Heart left ventricle (tissue), 16 donors: ENCODE data around the gene GATAD2B. TPM values are rescaled to one million over a fixed set of nuclear protein-coding genes. Genes with fewer than 3 reads are reported as not detected.
A peak's percentile ranks its signal among the peaks of the same experiment; 100 is the strongest.

Experiments used
- ATAC-seq, 4 donors: fragments of 200-7000 bp; cut with Tn5 transposase; one replicate each; pipeline ENCODE4 v1.9.1; 2020 to 2022; ENCODE audit warnings: moderate library complexity in 4 of 4, mild to moderate bottlenecking in 3 of 4, moderate number of reproducible peaks in 1 of 4
- DNase-seq, 5 donors: peaks; one replicate each; pipeline ENCODE4 v3.0.0-alpha.2; 2020
- H3K27ac ChIP-seq, 12 donors: fragments of 200-600 bp; sonication (generic) in 4 of 12; one replicate each; pipeline versions ENCODE4 v1.5.0 to v1.8.0; 2016 to 2022; ENCODE audit warnings: mild to moderate bottlenecking in 2 of 12
- H3K27me3 ChIP-seq, 9 donors: fragments of 200-600 bp; sonication (generic) in 2 of 9; one replicate each; pipeline versions ENCODE4 v1.5.1 to v1.8.0; 2016 to 2022; ENCODE audit warnings: mild to moderate bottlenecking in 3 of 9
- H3K36me3 ChIP-seq, 9 donors: fragments of 200-600 bp; sonication (generic) in 2 of 9; one replicate each; pipeline versions ENCODE4 v1.5.0 to v1.8.0; 2018 to 2022; ENCODE audit warnings: mild to moderate bottlenecking in 2 of 9
- H3K4me1 ChIP-seq, 12 donors: fragments of 200-600 bp; sonication (generic) in 4 of 12; one replicate each; pipeline versions ENCODE4 v1.5.0 to v1.8.0; 2016 to 2022; ENCODE audit warnings: mild to moderate bottlenecking in 3 of 12
- H3K4me3 ChIP-seq, 12 donors: fragments of 200-600 bp; sonication (generic) in 4 of 12; one replicate each; pipeline versions ENCODE4 v1.5.0 to v1.8.0; 2017 to 2022; ENCODE audit warnings: mild to moderate bottlenecking in 9 of 12, moderate library complexity in 4 of 12
- H3K9me3 ChIP-seq, 12 donors: fragments of 200-600 bp; sonication (generic) in 4 of 12; one replicate each; pipeline versions ENCODE4 v1.5.0 to v1.8.0; 2016 to 2022; ENCODE audit warnings: mild to moderate bottlenecking in 1 of 12
- POLR2A ChIP-seq, 2 donors: fragments of 450-650 bp; IDR thresholded peaks; one replicate each; pipeline ENCODE4 v1.6.1; 2017; ENCODE audit warnings: antibody characterized with exemption in 2 of 2, mild to moderate bottlenecking in 2 of 2, moderate library complexity in 2 of 2
- WGBS, 4 donors: extraction: QIAGEN DNeasy Blood & Tissue Kit in 2 of 4; methylation state at CpG; one replicate each; pipeline versions ENCODE4 v1.1.5 to v1.1.7; 2013 to 2018; 5-methylcytosine and 5-hydroxymethylcytosine counted together
- intact Hi-C, 10 donors: fragments of 100-400 bp; cut with DNase I; formaldehyde crosslinking; loops; one replicate each; pipeline versions ENCODE4 v1.11.1 to v1.14.2; 2022
- polyA plus RNA-seq, 2 donors: library from polyadenylated mRNA; stranded (reverse); fragments of 200-250 nt; gene quantifications; one replicate each; pipeline ENCODE4 v1.2.3, GENCODE V29; 2013
- total RNA-seq, 9 donors: library from RNA; depleted of rRNA in 2 of 9; stranded (reverse); fragments of >200 nt in 2 of 9; fragmentation: NEBNext Ultra II Directional in 3 of 9; extraction: Animal tissue kit (Norgen Biotek cat#: 25700) in 3 of 9; gene quantifications; one replicate each; pipeline versions ENCODE4 v1.1.0 to v1.2.4, GENCODE V29; 2016 to 2023
- TF ChIP-seq, protein P1 (sequence below), 12 donors: fragments of 200-600 bp; sonication (generic) in 4 of 12; IDR thresholded peaks; one replicate each; pipeline versions ENCODE4 v1.5.0 to v1.8.0; 2018 to 2022; ENCODE audit warnings: antibody characterized with exemption in 12 of 12, mild to moderate bottlenecking in 5 of 12
- donor health status: ischemic (EF 13 %, LVEDD 7.1; RV severe dilation, severe dysfunction).
- donor health status: healthy with polysubstance abuse.
- donor health status: DM: no; HTN: yes; CAD: no.
- donor health status: DM: no; HTN: no; CAD: no.
- donor health status: ischemic (EF 25% LVEDD 6.9; RV normal size, moderate dysfunction).
- donor health status: ischemic (EF 25% LVEDD 5.7; RV mildly dilated, moderate dysfunction).
- donor health status: healthy.
- donor health status: DM: yes; HTN: yes; CAD: no.
- donor health status: ischemic (EF 35%, LVEDD 5.7; RV mildly dilated, moderate dysfunction).
- donor health status: nonischemic (EF 11% LVEDD 7.7; RV severe dilation, severe dysfunction).
- donor health status: DM: yes; HTN: yes; CAD: no.
- donor health status: PGD.
- donor health status: ischemic (EF 29% LVEDD 5.4; RV normal size, mild dysfunction).
- donor health status: nonischemic (EF 23%, LVEDD 6.1; RV moderate dilation, normal function).

GATAD2B gene
- total and polyA plus RNA-seq, 11 donors: 5.6 to 53.9 (median 34.5) TPM

DNA sequence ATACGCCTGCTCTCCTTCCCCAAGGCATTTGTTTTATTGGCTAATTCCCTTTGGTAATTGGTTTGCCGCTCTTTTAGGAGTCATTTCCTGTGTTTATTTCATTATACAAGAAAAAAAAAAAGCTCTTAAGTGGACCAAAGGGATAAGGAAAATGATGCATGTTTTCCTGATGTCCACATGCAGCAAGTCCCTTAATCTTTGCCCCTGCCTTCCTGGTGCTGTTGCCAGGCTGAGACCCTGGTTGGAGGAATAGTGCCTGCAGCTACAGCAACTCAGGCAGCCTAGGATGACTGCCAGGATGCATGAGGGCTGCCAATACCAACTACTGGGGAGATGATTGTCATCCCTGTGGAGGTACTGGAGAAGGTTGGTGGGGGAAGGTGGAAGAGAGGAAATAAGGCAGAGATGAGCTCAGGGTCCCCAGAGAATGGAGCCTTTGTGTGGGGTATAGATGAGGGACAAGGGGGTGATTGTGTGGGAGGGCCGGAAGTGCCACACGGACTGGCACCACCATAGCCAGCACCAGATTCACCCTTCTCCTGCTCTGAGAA lies 6.1 kb upstream of the GATAD2B start:
- DNase-seq: no peak
- intact Hi-C loops: loop anchor here in 2 of 10 donors (10.0 kb wide), 2 partner anchors 104 to 254 kb away; partner anchors contain the start of genes ILF2 (in 1 of the 2) and NPR1 (in 1 of the 2)
- Histone ChIP-seq H3K4me1 (peaks cover 0 to 14% (median 4%) of the 10 kb centered on the region in 12 donors), H3K27ac (peak overlapping the region in 4 of 12 donors; percentile 21 to 42 (median 34)), H3K36me3 (peaks cover 0 to 48% (median 42%) of the 10 kb centered on the region in 9 donors), H3K9me3 (no peaks in the 10 kb centered on the region), H3K4me3 (no peak overlapping the region), H3K27me3 (no peaks in the 10 kb centered on the region)
- 50 to 69% (median 59%) methylated on average over 4 of the region's 4 CpGs for WGBS, 4 donors
- TF ChIP-seq, protein P1, sequence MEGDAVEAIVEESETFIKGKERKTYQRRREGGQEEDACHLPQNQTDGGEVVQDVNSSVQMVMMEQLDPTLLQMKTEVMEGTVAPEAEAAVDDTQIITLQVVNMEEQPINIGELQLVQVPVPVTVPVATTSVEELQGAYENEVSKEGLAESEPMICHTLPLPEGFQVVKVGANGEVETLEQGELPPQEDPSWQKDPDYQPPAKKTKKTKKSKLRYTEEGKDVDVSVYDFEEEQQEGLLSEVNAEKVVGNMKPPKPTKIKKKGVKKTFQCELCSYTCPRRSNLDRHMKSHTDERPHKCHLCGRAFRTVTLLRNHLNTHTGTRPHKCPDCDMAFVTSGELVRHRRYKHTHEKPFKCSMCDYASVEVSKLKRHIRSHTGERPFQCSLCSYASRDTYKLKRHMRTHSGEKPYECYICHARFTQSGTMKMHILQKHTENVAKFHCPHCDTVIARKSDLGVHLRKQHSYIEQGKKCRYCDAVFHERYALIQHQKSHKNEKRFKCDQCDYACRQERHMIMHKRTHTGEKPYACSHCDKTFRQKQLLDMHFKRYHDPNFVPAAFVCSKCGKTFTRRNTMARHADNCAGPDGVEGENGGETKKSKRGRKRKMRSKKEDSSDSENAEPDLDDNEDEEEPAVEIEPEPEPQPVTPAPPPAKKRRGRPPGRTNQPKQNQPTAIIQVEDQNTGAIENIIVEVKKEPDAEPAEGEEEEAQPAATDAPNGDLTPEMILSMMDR (IDR thresholded peaks at IDR 0.05): no peak
- peak in 2 of 4 donors; percentile 7 to 10 for ATAC-seq

DNA sequence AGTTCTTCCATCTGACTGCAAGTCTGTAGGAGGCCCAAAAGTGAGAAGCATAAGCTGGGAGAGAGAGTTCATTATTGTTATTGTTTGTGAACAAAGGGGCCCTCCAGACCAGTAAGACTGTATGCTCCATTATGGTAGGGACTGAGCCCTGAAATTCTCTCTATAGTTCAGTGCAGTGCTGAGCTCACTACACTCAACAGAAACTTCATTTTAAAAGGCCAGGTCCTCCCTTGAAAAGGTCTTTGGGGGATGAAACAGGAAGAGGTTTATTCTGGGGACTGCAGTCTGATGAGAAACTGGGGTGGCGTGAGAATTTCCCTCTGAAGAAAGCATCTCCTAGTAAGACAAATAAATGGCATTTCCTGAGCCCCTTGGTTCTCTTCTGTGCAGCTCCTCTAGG lies 5.5 kb upstream of the GATAD2B start:
- H3K4me1 ChIP-seq: peaks cover 0 to 19% (median 7%) of the 10 kb centered on the region in 12 donors
- H3K27ac ChIP-seq: peak overlapping the region in 4 of 12 donors; percentile 21 to 42 (median 34)
- WGBS, 4 donors: 56 to 83% (median 65%) methylated on average over 1 of the region's 1 CpG
- H3K9me3 ChIP-seq: no peaks in the 10 kb centered on the region
- H3K4me3 ChIP-seq: no peak overlapping the region
- DNase-seq (no peak), ATAC-seq (no peak)
- no peaks in the 10 kb centered on the region for H3K27me3 ChIP-seq
- intact Hi-C loops: loop anchor here in 2 of 10 donors (10.0 kb wide), 2 partner anchors 103 to 253 kb away; partner anchors contain the start of genes ILF2 (in 1 of the 2) and NPR1 (in 1 of the 2)
- no peak for TF ChIP-seq POLR2A (IDR thresholded peaks at IDR 0.05)
- TF ChIP-seq, protein P1 (IDR thresholded peaks at IDR 0.05): no peak
- peaks cover 0 to 41% (median 36%) of the 10 kb centered on the region in 9 donors for H3K36me3 ChIP-seq

GRCh38 chr1:153926405-153926804 lies 3.6 kb upstream of the GATAD2B start:
- ATAC-seq (no peak), DNase-seq (no peak)
- TF ChIP-seq, protein P1 (IDR thresholded peaks at IDR 0.05): no peak
- TF ChIP-seq POLR2A (IDR thresholded peaks at IDR 0.05): no peak
- Histone ChIP-seq H3K9me3 (no peaks in the 10 kb centered on the region), H3K27me3 (no peaks in the 10 kb centered on the region), H3K36me3 (peaks cover 0 to 23% (median 18%) of the 10 kb centered on the region in 9 donors), H3K4me3 (no peak overlapping the region), H3K4me1 (peaks cover 0 to 25% (median 12%) of the 10 kb centered on the region in 12 donors), H3K27ac (no peak overlapping the region)
- intact Hi-C loops: loop anchor here in 3 of 10 donors (2.0 to 10.0 kb wide), 3 partner anchors 16 to 252 kb away; partner anchors contain the start of genes ILF2 (in 1 of the 3) and NPR1 (in 1 of the 3)
- WGBS, 4 donors: 85 to 87% (median 85%) methylated on average over 4 of the region's 4 CpGs
